HG03521 (cell line): Measurements from ENCODE around the gene CUX1.
"Not testable (repeated sequence)": the region's sequence is repeated elsewhere in the genome, so short reads cannot be mapped to it uniquely, and the experiment has no call there.

ENCODE experiments used
- ATAC-seq: cut with Tn5 transposase; IDR thresholded peaks from one replicate; pipeline ENCODE4 v1.9.1; 2021; ENCODE audit warnings: mild to moderate bottlenecking, moderate library complexity; ENCODE audit not compliant: unreplicated experiment

CUX1 gene

GRCh38 chr7:101848208-101848951 is 31.0 kb downstream of the CUX1 start:
- no peak for ATAC-seq

GRCh38 chr7:101849314-101849713 is 31.9 kb downstream of the CUX1 start:
- ATAC-seq: not testable (repeated sequence)

- ATAC-seq: not testable (repeated sequence)
Observed at GRCh38 chr7:101852364-101852763, 34.9 kb downstream of the CUX1 start.

GRCh38 chr7:101853684-101854083 is 36.3 kb downstream of the CUX1 start:
- ATAC-seq: no peak

GRCh38 chr7:101854084-101854865 is 36.8 kb downstream of the CUX1 start:
- no peak for ATAC-seq

- ATAC-seq: peak; percentile 92
Observed at GRCh38 chr7:101856473-101857357, 39.3 kb downstream of the CUX1 start.

GRCh38 chr7:101857358-101857811 is 40.0 kb downstream of the CUX1 start:
- no peak for ATAC-seq

GRCh38 chr7:101858437-101859385 is 41.3 kb downstream of the CUX1 start:
- no peak for ATAC-seq

GRCh38 chr7:101859411-101860106 is 42.1 kb downstream of the CUX1 start:
- no peak for ATAC-seq

- ATAC-seq: no peak
Observed at GRCh38 chr7:101860316-101861217, 43.1 kb downstream of the CUX1 start.

- no peak for ATAC-seq
Observed at GRCh38 chr7:101861218-101861775, 43.9 kb downstream of the CUX1 start.

GRCh38 chr7:101862280-101863220 is 45.1 kb downstream of the CUX1 start:
- ATAC-seq: no peak

- ATAC-seq: no peak
Observed at GRCh38 chr7:101863598-101863997, 46.2 kb downstream of the CUX1 start.

- ATAC-seq: no peak
Observed at GRCh38 chr7:101864039-101864438, 46.6 kb downstream of the CUX1 start.

- no peak for ATAC-seq
Observed at GRCh38 chr7:101865031-101865430, 47.6 kb downstream of the CUX1 start.

GRCh38 chr7:101865455-101865854 is 48.0 kb downstream of the CUX1 start:
- no peak for ATAC-seq

- ATAC-seq: no peak
Observed at GRCh38 chr7:101866328-101866727, 48.9 kb downstream of the CUX1 start.
